ENCODE measurements around the gene COL15A1. TPM values are rescaled to one million over a fixed set of nuclear protein-coding genes. Genes with fewer than 3 reads are reported as not detected.

The COL15A1 gene
- total RNA-seq, 1 experiment from 2014 or later: 0.09 TPM

DNA sequence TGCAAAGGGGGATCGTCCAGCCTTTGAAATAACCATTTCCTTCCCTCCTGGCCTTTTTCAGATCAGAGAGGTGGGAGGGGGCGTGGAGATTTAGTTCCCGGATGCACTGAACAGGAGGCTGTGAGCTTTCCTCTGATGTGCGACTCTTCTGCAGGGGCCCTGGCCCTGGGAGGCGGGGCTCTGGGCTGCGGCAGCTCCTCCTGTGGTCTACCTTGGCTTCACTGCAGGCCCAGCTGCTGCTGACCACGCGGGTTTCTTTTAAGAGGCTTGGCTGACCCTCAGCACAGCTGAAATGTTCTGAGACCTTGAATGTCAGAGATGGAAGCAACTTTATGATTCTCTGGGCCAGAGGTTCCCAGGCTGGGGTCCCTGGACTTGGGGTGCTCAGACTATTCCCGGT, 27.0 kb upstream of the COL15A1 start:
- no peak for DNase-seq (ENCODE audit: low spot score)

DNA sequence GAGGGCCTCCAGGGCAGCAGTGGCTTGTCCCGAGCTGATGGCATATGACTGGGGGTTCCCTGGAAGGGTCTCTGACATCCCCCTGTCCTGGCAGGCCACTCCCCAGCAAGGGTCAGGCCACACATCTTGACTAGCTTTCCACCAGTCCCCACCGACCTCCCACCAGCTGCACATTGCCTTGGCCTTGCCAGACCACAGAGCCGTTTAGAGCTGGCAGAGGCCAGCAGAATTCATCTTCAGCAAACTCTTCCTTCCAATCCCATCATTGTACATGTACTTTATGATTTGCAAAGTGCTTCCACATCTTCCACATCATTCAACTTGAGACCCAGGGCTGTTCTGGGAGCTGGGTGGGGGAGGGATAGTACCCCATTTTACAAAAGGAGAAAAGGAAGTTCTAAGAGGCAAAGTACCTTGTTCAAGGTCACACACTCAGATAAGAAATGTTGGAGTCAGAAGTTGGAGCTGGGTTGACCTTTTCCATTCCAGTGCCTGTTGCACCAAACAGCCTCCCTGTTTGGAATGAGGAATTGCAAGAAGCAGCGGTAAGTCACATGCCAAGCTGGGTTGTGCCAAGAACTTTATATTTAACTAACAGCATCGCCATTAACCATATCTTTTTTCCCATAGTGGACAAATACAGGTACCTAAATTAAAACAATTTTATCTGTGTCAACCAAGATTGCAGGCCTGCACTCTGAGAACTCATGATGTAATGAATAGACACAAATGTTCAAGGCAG, 25.8 kb upstream of the COL15A1 start:
- no peak for DNase-seq (ENCODE audit: low spot score)

DNA sequence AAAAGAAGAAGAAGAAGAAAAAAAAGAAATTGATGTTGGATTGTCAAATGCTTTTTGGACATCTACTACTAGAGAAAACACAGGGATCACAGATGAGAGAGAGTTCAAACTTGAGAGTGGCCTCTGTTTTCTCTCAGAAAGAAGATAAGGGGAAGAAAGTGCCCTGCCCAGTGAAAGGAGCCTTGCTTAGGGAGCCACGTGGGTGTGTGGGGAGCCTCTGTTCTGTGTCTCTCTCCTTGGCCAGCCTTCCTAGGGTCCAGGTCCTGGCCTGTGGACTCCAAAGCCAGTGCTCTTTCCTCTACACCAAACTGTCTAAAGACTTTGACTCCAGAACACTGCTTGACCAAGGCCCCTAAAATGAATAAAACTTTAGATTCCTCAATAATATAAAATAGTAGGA, 22.0 kb upstream of the COL15A1 start:
- DNase-seq (ENCODE audit: low spot score): no peak

DNA sequence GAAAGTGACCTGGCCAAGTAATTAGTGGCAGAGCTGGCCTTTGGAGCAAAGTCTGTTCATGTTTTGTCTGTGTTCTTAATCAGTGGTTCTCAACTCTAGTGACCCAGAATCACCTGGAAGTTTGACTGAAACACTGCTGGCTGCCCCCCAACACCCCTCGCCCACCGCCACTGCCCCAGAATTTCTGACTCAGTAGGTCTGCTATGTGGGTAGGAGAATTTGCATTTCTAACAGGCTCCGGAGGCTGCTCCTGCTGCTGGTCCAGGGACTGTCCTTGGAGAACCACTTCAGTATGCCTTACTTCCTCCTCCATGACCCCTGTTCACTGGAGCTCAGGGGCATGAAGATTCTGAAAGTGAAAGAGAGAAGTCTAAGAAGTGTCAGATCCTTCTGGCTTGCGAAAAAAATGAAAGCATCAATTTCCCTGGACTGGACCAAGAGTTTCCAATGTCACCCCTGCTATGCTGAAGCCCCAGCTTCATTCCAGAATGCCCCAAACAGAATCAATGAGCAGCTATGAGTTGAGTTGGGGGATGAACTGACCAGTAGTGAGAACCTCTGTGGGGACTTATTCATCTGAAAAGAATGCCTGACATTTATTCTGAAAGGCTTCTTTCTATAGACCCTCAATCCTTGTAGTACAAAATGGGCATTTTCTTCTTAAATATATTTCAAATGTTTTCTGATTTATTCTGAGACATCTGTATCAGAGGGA, 20.8 kb upstream of the COL15A1 start:
- DNase-seq (ENCODE audit: low spot score): no peak

DNA sequence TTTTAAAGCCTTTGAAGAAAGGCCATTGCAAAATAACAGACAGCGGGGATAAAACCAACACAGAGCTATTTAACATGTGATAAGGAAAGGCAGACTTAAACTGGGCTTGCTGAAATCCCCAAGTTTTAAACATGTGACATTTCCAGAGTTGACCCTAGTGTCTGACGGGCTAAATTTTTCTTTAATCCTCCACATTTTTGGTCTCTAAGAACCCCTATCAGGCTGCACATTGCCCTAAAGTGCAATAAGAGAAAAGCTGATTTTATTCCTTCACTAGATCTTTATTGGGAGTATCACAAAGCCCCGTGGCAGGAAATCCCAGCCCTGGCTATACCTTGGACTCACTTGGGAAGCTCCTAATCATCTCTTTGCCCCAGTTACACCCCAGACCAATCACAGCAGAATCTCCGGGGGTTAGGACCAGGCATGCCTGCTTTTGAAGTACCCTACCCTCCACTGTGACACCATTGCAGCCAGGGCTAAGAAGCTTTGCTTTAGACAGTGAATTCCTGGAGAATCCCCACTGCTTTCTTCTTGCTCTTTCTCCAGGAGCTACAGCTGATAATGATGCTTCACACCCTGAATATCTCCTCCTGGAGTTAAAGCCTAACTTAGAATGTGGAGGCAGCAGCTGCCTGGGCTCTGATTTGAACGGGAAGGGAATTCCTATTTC, 20.1 kb upstream of the COL15A1 start:
- DNase-seq (ENCODE audit: low spot score): no peak

DNA sequence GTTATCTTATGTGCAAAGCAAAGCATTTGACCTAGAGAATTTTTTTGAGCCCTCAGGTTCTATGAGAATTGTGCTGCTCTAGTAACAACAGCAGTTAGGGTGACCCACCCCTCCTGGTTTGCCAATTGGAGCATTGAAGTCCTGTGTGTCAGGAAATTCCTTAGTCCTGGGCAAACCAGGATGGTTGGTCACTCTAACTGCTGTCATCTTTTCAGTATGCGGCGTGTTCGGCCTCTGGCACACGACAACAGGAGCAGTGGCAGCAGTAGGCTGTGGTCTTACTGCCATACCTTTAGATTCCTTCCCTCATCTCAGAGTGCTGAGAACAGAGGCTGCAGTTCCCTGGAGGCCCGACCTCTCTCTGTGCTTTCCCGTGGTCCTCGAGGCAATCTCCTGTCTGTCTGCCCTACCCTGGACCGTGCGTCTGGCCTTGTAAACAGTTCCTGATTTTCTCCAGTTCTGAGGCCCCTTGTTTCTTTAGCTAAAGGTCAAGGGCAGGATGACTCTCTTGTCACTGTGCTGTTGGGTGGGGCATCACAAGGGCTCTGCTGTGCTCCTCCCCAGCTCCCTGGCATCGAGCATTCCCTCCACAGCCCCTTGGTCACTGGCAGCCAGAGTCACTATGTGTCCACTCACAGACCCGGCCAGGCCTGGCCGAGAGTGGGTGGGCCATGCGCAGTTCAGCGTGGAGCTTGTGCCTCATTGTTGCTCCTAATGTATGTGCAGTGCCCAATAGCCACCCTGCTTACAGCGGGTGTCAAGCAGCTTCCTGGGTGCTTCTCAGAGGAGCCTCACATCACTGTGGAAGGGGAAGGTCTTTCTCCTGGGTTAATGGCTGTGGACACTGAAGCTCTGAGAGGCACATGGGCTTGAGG, 18.5 kb upstream of the COL15A1 start:
- no peak for DNase-seq (ENCODE audit: low spot score)

DNA sequence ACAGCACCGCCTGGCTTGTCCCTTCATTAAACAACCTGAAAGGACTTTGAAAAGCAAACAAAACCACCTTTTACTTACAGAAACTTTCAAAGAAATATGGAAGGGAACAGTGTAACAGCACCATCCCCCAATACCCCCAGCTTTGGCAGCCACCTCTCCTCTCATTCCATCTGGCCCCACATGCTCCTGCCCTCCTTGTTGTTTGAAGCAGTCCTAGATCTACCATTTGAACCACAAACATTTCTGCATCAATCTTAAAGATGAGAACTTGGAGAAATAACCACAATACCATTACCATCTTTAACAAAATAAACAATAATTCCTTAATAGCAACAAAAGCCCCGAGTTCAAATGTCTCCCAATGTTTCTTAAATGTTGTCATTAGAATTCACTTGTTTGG, 17.8 kb upstream of the COL15A1 start:
- DNase-seq (ENCODE audit: low spot score): no peak

DNA sequence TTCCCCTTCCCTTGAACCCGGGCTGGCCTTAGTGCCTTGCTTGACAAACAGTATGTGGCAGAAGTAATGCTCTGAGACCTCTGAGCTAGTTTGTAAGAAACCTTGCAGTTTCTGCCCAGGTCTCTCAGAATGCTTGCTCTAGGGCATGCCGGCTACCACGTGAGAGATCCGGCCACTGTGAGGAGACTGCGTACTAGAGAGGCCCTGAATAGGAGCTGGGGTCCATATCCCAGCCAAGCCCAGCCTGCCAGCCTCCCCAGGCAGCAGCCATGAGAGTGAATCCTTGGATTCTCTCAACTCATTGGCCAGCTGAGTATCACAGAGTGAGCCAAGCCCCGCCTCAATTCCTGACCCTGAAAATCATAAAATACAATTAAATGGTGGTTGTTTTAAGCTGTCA, 16.0 kb upstream of the COL15A1 start:
- no peak for DNase-seq (ENCODE audit: low spot score)

DNA sequence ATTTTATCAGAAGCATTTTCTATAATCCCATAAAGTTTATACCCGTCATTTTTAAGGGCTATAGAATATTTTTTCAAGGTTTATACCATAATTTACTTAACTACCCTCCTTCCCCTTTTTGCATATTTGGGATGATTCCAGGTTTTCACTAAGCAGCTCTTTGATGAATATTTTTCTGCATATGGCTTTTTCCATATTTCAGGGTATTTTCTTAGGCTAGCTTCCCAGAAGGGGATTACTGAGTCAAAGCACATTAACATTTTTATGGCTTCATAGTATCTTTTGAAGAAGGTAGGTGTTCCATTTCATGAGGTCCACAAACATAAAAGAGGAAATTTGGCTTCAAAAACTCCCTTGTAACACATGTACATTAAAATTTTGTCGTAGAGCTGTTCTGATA, 14.6 kb upstream of the COL15A1 start:
- no peak for DNase-seq (ENCODE audit: low spot score)

DNA sequence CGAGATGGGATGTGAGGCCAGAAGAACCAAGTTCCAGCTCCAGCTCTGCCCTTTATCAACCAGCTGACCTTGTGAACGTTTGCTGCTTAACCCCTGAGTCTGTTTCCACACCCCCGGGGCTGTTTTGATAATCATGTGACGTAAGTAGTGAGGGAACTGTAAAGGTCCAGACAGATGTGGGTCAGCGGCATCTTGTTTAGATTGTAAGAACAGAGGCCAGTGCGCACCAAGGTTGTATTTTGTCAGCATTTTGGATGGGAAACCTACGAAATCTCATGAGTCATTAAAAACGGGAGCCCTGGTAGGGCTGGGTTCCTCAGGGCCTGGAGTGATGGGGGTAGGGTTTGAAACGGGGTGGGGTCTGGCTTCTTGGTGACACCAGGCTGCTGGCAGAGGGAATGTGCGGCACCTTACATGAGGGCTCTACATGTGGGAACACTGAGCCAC, 13.8 kb upstream of the COL15A1 start:
- DNase-seq (ENCODE audit: low spot score): no peak

DNA sequence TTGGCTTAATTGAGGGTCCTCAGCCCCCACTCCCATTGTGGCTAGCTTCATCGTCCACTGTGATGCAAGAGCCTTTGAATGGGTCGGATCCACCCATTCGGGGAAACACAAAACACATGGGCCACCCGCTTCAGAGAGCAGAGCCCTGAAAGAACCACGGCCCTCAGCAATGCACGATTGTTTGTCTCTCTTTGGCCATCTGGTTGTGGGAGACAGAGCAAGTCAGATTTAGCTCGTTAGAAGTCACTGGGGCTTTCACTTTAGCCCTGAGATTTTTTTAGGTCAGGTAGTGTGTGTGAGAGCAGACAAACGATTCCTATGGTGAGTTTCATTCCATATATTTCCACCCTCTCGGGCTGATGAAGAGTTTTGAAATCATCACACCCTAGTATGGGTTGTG, 12.9 kb upstream of the COL15A1 start:
- DNase-seq (ENCODE audit: low spot score): no peak

DNA sequence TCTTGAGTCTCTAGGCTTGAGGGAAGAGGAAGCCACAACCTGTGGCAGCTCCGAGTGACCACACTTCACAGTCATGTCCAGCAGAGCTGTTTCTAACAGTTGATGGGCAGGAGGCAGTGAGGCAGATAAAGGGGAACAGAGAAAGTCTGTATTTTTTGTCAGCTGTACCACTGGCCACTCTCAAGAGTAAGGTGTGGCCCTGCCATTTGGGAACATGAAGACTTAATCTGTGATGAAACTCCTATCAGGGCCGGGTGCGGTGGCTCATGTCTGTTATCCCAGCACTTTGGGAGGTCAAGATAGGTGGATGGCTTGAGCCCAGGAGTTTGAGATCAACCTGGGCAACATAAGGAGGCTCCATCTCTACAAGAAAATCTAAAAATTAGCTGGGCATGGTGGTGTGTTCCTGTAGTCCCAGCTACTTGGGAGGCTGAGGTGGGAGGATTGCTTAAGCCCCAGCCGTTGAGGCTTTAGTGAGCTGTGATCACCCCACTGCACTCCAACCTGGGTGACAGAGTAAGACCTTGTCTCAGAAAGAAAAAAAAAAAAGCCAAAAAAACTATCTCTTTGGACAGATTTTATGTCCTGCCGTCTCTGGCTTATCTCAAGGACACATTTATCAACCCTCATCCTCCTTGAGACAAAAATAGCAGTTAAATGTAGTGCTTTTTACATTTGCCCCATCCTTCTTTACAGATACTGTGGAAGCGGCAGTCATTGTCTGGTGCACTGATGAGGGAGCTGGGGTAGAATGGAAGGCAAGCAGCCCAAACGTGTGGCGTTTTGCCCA, 11.9 kb upstream of the COL15A1 start:
- no peak for DNase-seq (ENCODE audit: low spot score)

DNA sequence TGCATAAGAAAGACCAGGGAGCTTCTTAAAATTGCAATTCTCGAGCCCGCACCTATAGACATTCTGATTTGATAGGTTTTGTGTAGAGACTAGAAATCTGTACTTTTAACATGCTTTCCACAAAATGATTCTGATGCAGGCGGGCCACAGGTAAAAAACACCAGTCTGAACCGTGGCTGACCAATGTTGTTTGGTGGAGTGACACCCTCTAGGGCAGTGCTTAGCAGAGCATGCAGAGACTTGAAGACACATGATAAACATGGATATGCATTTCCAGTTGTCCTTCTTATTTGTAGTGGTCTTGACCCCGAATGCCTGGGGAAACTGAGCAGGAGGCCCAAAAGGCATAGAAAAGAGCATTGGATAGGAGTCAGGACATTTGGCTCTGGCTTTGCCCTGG, 10.5 kb upstream of the COL15A1 start:
- no peak for DNase-seq (ENCODE audit: low spot score)

DNA sequence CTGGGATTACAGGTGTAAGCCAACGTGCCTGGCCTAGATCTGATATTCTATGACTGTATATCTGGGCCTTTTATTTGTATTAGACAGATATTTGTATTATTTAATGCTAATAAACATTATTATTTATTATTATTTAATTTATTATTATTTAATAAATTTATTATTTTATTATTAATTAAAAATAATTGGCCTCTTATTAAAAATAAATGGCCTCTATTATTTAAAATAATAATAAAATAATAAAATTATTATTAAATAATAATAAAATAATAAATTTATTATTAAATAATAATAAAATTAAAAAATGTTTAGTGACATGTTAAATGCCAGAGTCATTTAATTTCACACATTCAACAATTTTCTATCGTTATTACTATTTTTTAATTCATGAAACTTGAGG, 9.8 kb upstream of the COL15A1 start:
- DNase-seq (ENCODE audit: low spot score): no peak

DNA sequence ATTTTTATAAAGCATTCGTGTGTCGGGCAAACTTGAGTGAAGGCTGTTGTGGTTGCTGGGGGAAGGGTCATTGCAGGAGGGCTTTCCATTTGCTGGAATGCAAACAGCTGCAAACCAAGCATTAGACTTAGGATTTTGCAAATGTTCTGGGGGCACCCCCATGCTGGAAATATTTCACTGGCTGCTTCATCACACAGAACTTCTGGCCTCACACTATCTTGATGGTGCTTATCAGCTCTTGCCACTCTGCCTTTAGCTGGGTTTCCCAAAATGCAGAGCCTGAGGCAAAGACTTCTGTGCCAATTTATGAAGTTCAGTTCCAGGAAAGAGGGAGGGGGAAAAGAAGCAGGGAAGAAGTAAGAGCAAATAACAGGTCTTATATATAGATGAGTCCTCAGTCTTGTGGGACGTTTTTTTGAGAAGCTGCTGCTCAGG, 8.6 kb upstream of the COL15A1 start:
- DNase-seq (ENCODE audit: low spot score): no peak

DNA sequence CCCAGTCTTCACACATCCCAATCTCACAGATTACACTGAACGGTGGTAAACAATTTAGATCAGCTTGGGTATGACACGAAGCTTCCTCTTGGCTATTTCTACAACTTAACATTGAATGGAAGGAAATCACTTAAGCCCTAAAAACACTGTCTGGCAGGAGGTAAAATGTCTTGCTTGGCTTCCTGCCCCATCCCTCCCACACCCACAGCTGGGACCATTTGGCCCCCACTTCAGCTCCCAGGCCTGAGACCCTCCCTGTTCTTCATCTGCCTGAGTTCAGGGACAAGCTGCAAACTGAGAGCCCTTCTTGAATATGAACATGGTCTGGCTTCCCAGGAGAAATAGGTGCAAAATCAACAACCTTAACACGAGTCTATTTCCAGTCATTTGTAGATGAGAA, 3.4 kb upstream of the COL15A1 start:
- no peak for DNase-seq (ENCODE audit: low spot score)

DNA sequence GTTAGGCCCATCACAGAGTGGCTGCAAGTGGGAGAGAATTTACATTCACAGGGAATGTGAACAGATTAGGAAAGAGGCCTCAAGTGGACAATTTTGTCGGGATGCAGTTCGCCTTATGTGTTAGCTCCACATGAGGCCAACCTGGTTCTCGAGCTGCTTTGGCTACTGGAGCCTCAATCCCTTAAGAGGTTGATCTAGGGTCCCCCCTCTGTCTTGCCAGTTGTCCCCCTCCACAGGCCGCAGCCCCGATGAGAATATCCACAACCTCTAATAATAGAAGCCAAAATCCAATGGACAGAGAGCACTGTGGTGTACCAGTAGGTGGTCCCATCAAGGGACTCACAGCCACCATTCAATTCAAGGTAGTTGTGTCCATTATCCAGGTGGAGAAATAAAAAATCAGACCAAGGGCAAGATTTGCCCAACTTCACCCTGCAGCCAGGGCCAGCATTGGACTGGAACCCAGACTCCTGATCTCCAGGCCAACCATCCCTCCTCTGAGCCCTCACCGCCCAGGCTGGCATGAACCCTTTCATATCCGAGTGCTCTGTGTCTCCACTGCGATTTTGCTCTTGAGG, 1.7 kb upstream of the COL15A1 start:
- DNase-seq (ENCODE audit: low spot score): no peak

DNA sequence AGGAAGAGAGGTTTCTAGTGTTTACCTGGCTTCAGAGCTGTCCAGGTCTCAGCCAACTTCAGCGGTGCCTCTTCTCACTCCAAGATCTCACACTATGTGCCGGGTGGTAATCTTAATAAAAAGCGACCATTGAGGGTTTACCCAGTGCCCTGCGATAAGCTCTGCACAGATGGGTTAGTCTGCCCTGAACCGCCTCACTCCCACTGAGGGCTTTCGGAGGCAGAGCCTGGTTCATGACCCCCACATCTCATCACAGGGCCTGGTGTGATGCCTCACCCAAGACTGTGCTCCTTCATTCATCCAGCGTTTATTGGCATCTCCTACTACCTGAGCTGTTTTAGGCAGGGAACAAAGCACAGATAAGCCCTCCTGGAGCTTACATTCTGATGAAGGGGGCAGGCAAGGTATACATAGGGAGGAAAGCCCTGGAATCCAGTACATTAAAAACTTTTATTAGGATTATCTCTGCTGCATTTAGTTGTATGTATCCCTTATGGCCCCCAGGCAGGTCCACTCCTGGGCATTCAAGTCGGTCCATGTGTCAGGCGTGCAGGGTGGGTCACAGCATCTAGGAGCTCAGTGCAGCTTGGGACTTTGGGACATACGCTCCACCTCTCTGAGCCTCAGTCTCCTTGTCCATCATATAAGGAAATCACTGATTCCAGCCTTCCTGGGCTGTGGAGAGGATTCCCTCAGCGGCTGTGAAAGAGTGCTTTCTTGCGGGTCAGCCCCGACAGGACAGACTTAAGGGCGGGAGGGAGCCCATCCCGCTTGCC, 613 bp upstream of the COL15A1 start:
- DNase-seq (ENCODE audit: low spot score): no peak

DNA sequence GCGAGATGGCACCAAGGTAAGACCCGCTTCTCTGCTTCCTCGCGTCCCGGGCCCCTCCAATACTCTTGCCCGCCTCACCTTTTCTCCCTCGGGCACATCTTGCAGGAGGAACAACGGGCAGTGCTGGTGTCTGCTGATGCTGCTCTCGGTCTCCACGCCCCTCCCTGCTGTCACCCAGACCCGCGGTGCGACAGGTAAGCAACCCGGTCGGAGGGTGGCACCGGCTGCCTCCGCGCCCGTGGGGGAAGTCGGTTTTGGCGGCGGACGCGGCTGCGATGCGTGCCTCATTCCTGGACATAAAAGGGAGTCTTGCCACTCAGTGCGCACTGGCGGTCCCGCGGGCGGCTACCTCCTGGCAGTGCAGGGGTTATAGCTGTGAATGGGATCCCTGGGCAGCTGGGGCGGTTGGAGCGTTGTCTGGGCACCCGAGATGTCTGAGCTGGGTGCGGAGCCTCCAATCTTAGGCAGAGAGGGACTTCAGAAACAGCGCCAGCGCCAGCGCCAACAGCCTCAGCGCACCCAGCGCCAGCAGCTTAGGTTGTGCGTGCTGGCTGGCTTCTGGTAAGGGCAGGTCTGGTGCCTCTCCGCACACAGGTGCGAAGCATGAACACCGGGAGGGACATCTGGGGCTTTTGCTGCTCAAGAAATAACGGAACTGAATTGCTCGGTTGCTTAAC, 488 bp downstream of the COL15A1 start:
- no peak for DNase-seq (ENCODE audit: low spot score)

DNA sequence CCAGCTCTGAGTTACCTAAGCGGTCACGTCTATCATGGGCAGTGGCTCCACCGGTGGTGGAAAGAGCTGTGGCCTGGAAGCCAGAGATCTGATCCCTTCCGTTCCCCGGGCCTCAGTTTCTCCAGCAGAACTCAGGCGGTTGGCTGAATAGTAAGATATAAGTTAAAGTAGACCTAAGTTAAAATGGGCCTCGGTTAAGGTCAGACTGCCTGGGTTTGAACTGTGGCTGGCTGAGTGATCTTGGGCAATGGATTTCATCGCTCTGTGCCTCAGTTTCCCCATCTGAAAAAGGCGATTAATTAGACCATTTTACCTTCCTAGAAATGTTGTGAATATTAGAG, 997 bp downstream of the COL15A1 start:
- DNase-seq (ENCODE audit: low spot score): no peak

Measured in A172 (cell line).